OCI-M2 (cell line): ENCODE results near the gene PTPRD.

Experiments
- DNase-seq: peaks from one replicate; lab custom pipeline; 2025; ENCODE audit not compliant: unreplicated experiment; lab: John Stamatoyannopoulos, UW

The PTPRD gene

DNA sequence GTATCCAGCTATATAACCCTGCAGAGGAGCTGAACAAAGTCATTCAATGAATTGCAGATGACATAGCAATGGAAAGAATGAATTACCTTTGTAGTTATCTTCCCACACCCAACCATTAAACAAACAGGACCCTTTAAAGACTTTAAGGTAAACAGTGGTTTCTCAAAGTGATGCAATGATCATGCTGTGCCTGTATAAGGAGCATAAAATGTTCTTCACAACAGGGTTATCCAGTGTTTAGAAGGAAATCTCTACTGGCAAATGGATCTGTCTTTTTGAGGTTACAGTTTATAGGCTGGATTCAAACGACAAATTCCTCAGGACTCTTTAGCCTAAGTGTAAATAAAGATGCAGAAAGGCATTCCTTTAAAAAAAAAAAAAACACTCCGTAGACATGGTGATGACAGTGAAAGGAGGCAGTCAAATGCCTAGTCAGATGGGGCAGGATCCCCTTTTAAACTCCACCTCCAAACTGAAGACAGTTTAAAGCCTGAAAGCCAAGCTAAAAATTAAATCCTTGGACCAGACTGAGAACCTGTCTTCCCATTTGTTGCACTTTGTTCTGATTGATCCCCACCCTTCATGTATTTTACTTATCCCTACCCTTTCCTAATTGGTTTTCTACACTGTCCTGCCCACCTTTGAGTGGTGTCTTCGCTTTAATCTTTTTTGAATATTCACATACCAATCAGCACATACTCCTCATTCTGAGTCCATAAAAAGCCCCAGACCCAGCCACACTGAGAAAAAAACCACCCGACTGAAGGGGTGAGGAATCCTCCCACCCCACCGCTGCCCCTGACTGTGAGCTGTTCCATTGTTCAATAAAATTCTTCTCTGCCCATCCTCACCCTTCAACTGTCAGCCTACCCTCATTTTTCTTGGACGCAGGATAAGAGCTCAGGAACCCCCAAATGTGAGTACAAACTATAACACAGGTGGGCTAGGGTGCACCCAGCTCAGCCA, 2052.0 kb downstream of the PTPRD start:
- no peak for DNase-seq

DNA sequence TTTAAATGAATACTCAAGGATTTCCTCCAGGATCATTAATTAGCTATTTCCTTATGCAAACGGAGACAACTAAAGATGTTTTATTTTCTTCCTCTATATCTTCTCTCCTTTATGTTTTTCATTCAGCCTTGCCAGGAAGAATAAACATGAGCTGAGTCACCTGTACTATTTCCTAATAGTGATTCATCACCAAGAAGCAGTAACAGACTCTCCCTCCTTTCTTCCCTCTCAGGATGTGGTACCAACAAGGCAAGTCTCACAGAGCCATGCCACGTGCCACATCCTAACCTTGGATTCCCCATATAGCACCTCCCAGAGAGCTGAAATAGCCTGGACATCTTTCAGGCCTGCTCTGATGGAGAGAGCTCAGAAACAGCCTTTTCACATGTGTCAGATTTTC, 2054.6 kb downstream of the PTPRD start:
- DNase-seq = no peak

DNA sequence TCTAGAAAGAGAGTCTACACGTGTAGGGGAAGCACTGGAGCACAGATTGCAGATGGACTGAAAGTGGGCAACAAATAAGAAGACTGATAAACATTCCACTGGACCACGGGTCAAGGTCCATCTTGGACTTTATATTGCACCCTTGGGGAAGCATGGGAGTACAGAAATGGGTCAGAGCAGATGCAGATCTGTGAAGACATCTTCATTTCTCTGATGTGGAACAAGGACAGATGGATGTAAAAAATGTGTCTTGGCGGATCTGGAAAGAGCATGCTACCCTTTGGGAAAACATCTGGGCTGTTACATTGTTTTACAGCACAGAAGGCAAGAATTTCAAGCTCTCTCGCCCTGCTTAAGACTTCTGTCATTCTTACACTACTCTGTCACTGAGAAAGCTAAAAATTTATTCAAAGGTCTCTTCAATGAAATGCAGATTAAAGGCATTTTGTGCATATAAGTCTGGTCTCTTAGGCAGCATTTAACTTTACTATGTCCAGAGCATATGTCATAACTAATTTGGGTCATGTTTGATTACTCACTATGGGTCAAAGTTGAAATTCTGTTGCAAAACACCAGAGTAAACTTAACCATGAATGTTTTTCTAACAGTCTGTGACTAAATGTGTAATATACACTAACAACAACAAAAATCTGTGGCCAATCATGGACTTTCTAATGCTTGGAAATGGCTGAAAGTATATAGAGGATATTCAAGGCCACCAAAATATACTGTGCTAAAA, 2056.9 kb downstream of the PTPRD start:
- no peak for DNase-seq

DNA sequence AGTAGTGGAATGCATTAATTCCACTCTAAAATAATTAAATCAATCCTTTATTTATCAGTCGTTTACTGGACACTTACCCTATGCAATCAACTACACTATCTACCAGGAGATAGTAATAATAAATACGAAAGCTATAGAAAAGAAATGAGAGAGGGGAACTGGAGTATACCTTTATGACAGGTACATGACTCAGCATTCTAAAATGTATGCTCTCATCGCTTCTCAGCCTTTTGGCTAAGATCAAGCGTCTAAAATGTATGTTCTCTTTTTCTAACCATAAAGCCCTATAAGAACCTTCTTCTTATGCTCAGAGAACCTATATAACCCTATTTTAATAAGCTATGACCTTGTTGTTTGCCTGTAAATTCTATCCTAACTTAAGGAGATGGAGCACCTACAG, 2059.4 kb downstream of the PTPRD start:
- DNase-seq = no peak

DNA sequence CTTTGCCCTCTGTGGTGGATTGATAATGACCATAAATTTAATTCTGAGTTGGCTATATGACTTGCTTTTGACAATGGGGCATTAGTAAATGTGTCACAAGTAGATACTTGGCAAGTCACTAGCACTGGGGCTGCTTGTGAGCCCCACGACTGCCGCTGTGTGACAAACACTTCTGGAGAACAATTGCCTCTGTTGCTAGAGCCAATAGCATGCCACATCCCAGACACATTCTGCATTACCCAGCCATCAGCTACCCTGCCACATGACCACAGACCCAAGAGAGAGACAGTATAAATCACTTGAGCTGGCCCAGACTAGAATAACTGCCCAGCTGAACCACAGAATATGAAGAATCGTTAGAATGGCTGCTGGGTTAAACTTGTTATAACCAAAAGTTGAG, 2060.1 kb downstream of the PTPRD start:
- DNase-seq = no peak

DNA sequence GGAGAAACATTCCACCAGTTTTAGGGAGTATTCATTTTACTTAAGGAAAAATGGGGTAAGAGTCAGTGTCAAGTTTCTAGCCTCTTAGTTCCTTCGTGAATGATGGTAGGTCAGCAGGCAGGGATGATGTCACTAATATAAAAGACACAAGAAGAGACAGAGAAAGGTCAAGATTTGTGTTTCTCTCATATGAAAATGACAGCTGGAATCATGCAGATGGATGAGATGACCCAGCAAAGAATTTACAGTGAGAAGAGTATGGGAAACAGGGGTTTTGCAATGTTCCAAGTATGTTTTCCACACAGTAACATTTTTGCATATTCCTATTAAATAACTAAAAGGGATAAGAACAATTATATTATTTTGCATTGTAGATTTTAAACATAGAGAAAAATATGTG, 2063.6 kb downstream of the PTPRD start:
- DNase-seq = no peak

DNA sequence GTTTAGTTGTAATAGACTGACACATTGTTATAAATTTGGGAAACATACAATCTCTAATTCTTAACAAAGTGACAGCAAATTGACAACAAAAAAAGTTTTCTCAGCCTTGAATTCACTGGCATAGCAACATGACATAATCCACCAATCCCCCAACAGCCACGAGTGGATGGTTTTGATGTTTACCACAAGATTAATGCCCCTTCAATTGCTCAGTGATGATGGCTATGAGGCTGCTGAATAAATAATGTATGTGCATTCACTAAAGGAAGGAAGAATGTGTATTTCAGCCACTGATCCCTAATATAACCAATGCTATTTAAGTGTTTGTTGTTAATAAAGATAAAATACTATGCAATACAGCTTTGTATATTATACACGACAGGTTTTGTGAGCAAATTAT, 2069.6 kb downstream of the PTPRD start:
- DNase-seq = no peak

DNA sequence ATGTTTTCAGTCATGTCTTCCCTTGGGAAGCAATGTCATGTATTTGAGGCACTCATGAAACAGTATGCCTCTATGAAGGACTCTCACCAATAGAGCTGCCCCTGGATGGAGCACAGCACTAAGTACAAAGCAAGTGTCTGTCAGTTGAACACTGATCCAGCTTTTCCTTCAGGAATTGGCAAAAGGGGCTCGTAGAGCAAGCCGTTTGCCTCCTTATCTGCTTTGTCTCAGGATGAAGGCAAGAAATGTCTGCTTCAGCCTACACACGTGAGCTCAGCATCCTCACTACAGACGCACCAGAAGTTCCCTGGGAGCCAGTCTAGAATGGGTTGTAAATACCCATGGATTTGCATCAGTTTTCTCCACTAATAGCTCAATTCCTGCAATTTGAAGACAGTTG, 2070.3 kb downstream of the PTPRD start:
- no peak for DNase-seq

DNA sequence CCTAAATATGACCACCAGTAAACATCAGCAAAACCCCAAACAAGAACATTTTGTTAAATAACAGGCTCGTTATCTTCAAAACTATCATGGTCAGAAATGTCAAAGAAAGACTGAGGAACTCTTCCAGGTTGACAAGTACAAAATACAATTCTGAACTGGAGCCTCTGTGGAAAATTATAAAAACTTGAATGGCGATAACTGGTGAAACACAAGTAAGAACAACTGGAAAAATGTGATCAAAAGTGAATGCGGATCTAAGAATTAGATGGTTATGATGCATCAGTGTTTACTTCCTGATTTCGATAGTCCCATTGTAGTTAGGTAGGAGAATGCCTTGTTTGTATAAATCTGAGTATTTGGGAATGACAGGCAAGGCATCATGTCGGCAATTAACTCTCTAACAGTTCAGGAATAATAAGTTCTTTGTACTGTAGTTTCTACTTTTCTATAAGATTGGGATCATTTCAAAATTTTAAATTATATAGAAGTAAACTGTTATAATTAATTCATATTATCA, 2073.1 kb downstream of the PTPRD start:
- DNase-seq = no peak

DNA sequence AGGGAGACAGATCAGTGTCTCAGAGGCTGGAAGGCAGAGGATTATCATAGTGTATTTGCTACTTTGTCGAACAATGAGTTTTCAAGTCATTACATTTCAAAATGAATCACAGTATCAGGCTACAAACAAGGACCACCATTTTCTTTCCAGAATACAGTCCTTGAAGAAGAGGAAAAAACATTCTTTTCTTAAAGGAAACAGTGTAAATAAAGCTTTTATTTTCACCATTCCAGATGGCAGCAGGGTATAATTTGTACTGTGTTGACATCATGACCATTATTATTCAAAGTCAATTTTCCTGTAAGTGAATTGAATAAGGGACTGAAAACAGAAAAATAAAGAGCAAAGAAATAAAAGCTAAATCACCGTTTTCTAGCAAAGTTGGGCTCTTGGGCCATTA, 2076.0 kb downstream of the PTPRD start:
- no peak for DNase-seq

DNA sequence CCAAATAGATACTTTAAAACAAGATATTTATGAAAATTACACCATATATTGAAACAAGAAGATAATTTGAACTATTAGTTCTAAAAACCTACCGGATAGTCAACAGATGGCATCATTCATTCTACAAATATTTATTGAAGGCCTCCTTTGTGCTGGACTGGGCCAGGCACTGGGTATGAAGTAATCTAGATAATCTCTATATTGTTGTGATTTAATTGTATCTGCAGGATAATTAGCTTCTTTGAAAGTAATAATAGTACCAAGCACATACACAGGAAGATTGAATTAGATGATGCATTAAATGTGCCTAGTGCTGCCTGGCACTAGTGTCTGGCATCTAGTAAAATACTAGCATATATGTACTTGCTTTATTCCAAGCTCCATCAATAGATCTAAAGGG, 2078.0 kb downstream of the PTPRD start:
- no peak for DNase-seq

DNA sequence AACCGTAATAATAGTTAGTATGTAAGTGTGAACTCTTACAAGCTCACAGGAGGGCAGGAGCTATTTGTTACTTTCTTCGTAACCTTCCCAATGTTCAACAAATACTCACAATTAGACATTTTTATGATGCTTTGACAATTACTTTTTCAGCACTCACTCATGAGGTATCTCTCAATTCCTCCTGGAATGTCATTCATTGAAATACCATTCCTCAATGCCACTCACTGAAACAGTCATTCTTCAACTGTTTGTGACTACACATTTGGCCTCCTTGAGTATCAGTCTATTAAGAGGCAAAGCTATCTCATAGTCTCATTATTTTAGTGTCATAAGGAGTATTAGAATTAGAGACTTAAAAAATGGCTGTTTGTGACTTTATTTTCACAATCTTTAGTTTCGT, 2079.1 kb downstream of the PTPRD start:
- DNase-seq = no peak

DNA sequence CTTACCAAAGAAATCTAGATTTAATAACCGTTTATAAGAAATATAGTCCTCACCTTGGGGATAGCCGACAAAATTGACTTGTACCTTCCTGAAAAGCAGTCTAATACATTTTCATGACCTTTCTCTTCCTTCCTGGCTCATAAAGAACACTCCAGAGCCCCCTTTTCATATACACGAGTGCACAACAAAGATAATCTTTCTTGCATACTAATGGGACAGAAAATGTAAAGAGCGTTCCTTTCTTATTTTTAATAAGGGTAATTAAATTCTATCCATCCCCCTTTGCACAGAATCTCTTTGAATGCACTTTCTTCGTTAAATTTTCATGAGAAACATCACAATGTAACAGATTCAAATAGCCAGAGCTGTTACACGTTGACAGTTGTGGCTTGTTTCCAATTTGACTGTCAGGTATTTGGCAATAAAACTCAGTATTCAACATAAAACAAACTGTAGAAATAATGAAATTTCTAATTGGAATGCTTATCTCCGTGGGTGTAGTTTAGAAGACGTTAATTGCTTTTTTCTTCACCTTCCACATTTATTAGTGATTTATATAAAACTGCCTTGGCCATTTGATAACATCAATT, 2080.9 kb downstream of the PTPRD start:
- no peak for DNase-seq

DNA sequence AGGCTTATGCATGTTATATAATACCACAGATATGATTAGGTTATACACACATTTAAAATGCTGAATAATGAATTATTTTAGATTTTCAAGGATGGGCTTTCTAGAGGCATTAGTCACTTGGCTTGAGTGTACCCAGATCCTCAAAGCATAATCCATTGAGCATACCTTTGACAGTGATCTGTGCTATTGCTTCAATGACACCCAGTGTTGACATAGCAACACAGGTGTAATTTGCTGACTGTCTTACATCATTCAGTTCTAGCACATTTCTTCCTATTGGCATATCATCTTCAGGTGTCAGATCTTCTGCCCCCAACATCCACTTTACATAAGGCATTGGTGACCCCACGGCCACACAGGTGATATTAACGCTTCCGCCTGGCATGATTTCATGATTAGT, 2091.7 kb downstream of the PTPRD start:
- DNase-seq = no peak

DNA sequence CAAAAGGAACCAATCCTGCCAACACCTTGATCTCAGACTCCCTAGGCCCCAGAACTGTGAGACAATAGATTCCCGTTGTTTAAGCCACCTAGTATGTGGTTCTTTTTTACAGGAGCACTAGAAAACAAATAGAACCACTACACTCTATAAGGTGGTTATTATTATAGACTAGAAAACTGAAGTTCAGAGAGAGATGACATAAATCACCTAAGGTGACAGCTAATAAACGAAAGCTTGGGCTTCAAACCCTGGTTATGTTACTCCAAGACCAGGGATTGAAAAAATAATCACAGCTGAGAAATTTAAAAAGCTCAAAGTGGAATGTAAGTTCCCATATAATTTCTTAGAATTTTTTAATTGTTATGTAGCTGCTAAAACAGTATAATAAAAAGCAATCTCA, 2097.1 kb downstream of the PTPRD start:
- no peak for DNase-seq

DNA sequence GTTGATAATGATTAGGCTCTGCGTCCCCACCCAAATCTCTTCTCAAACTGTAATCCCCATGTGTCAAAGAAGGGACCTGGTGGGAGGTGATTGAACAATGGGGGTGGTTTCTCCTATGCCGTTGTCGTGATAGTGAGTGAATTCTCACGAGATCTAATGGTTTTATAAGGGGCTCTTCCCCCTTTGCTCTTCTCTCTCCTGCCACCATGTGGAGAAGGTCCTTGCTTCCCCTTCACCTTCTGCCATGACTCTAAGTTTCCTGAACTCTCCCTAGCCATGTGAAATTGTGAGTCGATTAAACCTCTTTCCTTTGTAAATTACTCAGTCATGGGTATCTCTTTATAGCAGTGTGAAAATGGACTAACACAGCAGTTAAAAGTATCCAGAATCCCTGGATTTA, 2098.0 kb downstream of the PTPRD start:
- DNase-seq = no peak

DNA sequence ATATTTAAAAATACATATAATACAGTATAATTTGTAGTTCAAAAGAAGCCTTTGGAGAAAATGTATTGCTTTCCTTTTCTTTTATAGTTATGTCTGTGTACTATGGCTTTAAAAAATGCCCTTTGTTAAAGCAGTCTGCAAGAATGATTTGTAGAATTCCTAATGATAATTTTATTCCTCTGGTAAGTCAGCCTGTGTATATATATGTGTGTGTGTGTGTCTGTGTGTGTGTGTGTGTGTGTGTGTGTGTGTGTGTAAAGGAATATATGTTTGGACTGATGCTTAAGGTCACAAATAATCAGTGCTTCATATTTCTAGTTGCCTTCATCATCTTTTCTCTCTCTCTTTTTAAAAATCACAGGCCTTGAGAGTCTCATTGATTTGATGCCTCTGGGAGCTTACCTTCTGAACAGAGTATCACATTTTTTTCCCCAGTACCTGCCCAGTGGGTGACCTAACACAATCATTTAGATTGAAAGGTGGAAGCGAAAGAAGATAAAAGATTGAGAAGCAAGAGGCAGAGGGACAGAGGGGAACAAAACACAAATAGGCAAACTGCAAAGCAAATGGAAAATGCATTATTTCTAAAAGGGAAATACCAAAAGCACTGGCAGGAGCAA, 2104.0 kb downstream of the PTPRD start:
- DNase-seq = no peak

DNA sequence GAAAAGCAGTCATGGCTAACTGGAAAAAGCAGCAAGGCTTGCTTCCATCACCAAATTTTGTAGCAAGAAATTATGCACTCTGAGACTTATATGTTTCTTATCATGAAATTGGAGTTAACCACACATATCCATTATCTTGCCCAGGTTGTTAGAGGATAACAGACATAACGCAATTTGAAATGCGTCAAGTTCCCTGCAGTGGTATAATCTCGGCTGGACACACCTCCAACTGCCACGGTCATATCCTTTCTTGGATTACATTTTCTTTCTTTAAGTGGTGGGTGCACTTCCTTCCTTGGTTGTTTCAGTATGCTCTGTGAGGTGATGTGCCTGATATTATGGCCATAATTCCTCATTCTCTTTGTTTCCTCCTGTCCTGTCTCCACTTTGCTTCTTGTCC, 2118.2 kb downstream of the PTPRD start:
- no peak for DNase-seq

DNA sequence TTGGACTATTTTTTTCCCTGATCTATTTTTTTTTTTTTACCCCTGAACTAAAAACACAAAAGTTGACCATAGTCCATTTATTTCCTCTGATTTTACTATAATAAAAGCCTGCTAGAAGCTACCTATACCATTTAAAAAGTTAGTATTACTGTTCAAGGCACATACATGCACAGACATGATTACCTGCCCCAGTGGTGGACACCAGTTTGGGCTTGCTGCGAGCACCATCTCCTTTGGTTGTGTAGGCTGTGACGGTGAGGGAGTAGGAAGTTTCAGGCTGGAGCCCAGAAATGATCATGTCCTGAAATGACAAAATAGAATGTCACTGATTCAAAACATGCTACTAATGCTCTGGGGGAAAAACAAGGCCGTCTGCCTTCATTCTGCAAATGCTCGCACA, 2120.1 kb downstream of the PTPRD start:
- no peak for DNase-seq

DNA sequence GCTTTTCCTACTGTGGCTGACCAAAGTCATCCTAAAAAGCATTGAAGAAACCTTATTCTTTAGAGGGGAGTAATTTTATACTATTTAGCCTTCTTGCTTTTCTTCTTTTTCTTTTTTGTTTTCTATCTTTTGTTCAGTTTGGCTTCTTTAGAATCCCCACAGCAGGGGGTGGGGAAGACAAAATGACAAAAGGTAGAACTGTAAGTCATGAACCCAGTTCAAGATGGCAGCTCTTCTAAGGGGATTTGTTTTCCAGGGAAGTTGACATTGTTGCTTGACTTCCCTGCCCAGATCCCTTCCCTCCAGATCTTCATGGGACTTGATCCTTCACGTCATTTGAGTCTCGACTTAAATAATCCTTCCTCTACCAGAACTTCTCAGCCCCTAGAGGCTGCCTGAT, 2120.8 kb downstream of the PTPRD start:
- DNase-seq = no peak

DNA sequence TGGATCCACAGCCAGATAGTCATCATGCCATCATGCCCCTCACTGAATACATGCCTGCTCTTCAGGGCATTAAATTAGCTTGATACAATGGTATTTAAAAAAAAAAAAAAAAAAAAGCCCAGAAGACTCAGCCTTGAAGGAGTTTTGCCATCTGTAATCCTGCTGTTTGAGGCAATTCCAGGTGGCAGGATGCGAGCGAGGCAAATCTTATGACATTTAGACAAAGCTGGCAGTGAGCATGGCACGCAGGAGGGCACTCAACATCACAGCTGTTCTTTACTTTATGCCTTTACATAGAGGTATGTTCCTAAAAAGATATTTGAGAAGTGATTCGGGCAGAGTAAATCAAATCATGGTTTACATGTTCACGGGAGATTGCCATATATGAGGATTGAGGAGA, 2121.2 kb downstream of the PTPRD start:
- no peak for DNase-seq
